Adrenal gland (tissue), 12 donors: ENCODE results near the gene OR2A25. TPM values are rescaled to one million over a fixed set of nuclear protein-coding genes. Genes with fewer than 3 reads are reported as not detected.

Experiments
- DNase-seq, 7 donors: peaks; one replicate each; pipeline ENCODE4 v3.0.0-alpha.2; 2019 to 2020
- H3K27ac ChIP-seq, 5 donors: fragments of 200-600 bp; sonication (generic) in 4 of 5; 1 replicate in 3 of 5; 2 replicates in 2 of 5; pipeline versions ENCODE4 v1.5.1 to v1.8.0; 2016 to 2020; ENCODE audit warnings: mild to moderate bottlenecking in 1 of 5
- H3K27me3 ChIP-seq: fragments of 200-600 bp; 2 replicates; pipeline ENCODE4 v1.8.0; 2021
- H3K36me3 ChIP-seq, 2 donors: fragments of 200-600 bp; replicated peaks in 1 of 2; 1 replicate in 1 of 2; 2 replicates in 1 of 2; pipeline versions ENCODE4 v1.5.1 to v1.8.0; 2018 to 2022
- H3K4me1 ChIP-seq, 2 donors: fragments of 200-600 bp; replicated peaks in 1 of 2; 1 replicate in 1 of 2; 2 replicates in 1 of 2; pipeline versions ENCODE4 v1.5.1 to v1.8.0; 2018 to 2021
- H3K4me3 ChIP-seq, 4 donors: fragments of 200-600 bp; sonication (generic) in 3 of 4; one replicate each; pipeline ENCODE4 v1.5.1; 2016 to 2018
- H3K9me3 ChIP-seq, 3 donors: fragments of 200-600 bp; sonication (generic) in 1 of 3; replicated peaks in 1 of 3; 1 replicate in 2 of 3; 2 replicates in 1 of 3; pipeline versions ENCODE4 v1.5.1 to v1.8.0; 2016 to 2021
- CTCF ChIP-seq, 6 experiments: fragments of 450-650 bp in 4 of 6; fragments of 200-600 bp in 2 of 6; sonication (generic) in 1 of 6; IDR thresholded peaks; 1 replicate in 5 of 6; 2 replicates in 1 of 6; pipeline versions ENCODE4 v1.5.1 to v1.8.0; 2016 to 2021; ENCODE audit warnings: antibody characterized with exemption in 6 of 6, mild to moderate bottlenecking in 2 of 6, moderate library complexity in 1 of 6
- POLR2A ChIP-seq, 2 donors: fragments of 450-650 bp; IDR thresholded peaks; one replicate each; pipeline ENCODE4 v1.6.1; 2017; ENCODE audit warnings: antibody characterized with exemption in 2 of 2, mild to moderate bottlenecking in 2 of 2, moderate library complexity in 1 of 2
- WGBS, 4 donors: extraction: QIAGEN DNeasy Blood & Tissue Kit in 2 of 4; methylation state at CpG; one replicate each; pipeline versions ENCODE4 v1.1.5 to v1.1.7; 2013 to 2017; 5-methylcytosine and 5-hydroxymethylcytosine counted together
- intact Hi-C, 2 donors: fragments of 100-400 bp; cut with DNase I; formaldehyde crosslinking; loops; one replicate each; pipeline versions ENCODE4 v1.14.1 to v1.15.0; 2022 to 2023
- polyA plus RNA-seq, 3 donors: library from polyadenylated mRNA; stranded (reverse); fragments of 200-250 nt in 2 of 3; fragments of 350-450 nt in 1 of 3; fragmentation: Illumina TruSeq in 1 of 3; extraction: RNeasy Lipid Tissue Mini Kit (QIAGEN cat#74804) in 1 of 3; gene quantifications; one replicate each; pipeline ENCODE4 v1.2.3, GENCODE V29; 2013 to 2014
- total RNA-seq, 9 donors: library from RNA; depleted of rRNA in 4 of 9; stranded (reverse); fragments of >200 nt in 4 of 9; fragments of 120-200 nt in 1 of 9; fragmentation: NEBNext Ultra II Directional in 1 of 9; extraction: Animal tissue kit (Norgen Biotek cat#: 25700) in 1 of 9; gene quantifications; one replicate each; pipeline versions ENCODE4 v1.1.0 to v1.2.4, GENCODE V29; 2013 to 2023
- donor health status: healthy with polysubstance abuse.
- donor health status: Bipolar disorder and iron deficiency.
- donor health status: DM: yes; HTN: yes; CAD: no.
- donor health status: DM: no; HTN: no; CAD: no.
- donor health status: DM: no; HTN: no; CAD: no.
- donor health status: DM: yes; HTN: yes; CAD: no.

OR2A25 gene
- total and polyA plus RNA-seq, 12 donors = not detected

- DNase-seq = no peak
- Histone ChIP-seq H3K27ac (no peak overlapping the region), H3K4me1 (peaks cover 0 to 6% of the 10 kb centered on the region in 2 donors), H3K9me3 (peaks cover 0 to 4% (median 0%) of the 10 kb centered on the region in 3 donors), H3K27me3 (no peaks in the 10 kb centered on the region), H3K36me3 (no peaks in the 10 kb centered on the region), H3K4me3 (no peak overlapping the region)
- intact Hi-C loops = no loop called here
- no peak for TF ChIP-seq CTCF (IDR thresholded peaks at IDR 0.05)
- TF ChIP-seq POLR2A (IDR thresholded peaks at IDR 0.05) = no peak
- WGBS, 4 donors = 86 to 93% (median 91%) methylated on average over 3 of the region's 3 CpGs
Measured at GRCh38 chr7:144028547-144028946, 41.1 kb upstream of the OR2A25 start.

- peaks cover 0 to 3% of the 10 kb centered on the region in 2 donors for H3K4me1 ChIP-seq
- H3K36me3 ChIP-seq = no peaks in the 10 kb centered on the region
- no peak for DNase-seq
- TF ChIP-seq CTCF (IDR thresholded peaks at IDR 0.05) (no peak), POLR2A (IDR thresholded peaks at IDR 0.05) (no peak)
- no peak overlapping the region for H3K4me3 ChIP-seq
- intact Hi-C loops = no loop called here
- H3K27ac ChIP-seq = no peak overlapping the region
- H3K9me3 ChIP-seq = peaks cover 0 to 4% (median 0%) of the 10 kb centered on the region in 3 donors
- 80 to 93% (median 85%) methylated on average over 5 of the region's 5 CpGs for WGBS, 4 donors
- H3K27me3 ChIP-seq = no peaks in the 10 kb centered on the region
Measured at GRCh38 chr7:144032516-144032915, 37.1 kb upstream of the OR2A25 start.

- 55 to 80% (median 67%) methylated on average over 1 of the region's 1 CpG for WGBS, 4 donors
- Histone ChIP-seq H3K36me3 (no peaks in the 10 kb centered on the region), H3K9me3 (peaks cover 0 to 4% (median 0%) of the 10 kb centered on the region in 3 donors), H3K4me3 (no peak overlapping the region), H3K27ac (no peak overlapping the region), H3K4me1 (no peaks in the 10 kb centered on the region), H3K27me3 (no peaks in the 10 kb centered on the region)
- intact Hi-C loops = no loop called here
- no peak for DNase-seq
- no peak for TF ChIP-seq CTCF (IDR thresholded peaks at IDR 0.05)
- no peak for TF ChIP-seq POLR2A (IDR thresholded peaks at IDR 0.05)
Measured at GRCh38 chr7:144032985-144033709, 36.5 kb upstream of the OR2A25 start.

GRCh38 chr7:144035385-144035784, 34.2 kb upstream of the OR2A25 start:
- intact Hi-C loops = no loop called here
- H3K9me3 ChIP-seq = no peaks in the 10 kb centered on the region
- no peak for TF ChIP-seq POLR2A (IDR thresholded peaks at IDR 0.05)
- no peak for TF ChIP-seq CTCF (IDR thresholded peaks at IDR 0.05)

More at GRCh38 chr7:144035385-144035784, 34.2 kb upstream of the OR2A25 start:
- H3K4me3 ChIP-seq = no peak overlapping the region
- no peaks in the 10 kb centered on the region for H3K36me3 ChIP-seq
- no peaks in the 10 kb centered on the region for H3K27me3 ChIP-seq
- no peak for DNase-seq
- no peaks in the 10 kb centered on the region for H3K4me1 ChIP-seq
- H3K27ac ChIP-seq = no peak overlapping the region
